ENCODE data around the gene B3GALT6.

Gene B3GALT6

DNA sequence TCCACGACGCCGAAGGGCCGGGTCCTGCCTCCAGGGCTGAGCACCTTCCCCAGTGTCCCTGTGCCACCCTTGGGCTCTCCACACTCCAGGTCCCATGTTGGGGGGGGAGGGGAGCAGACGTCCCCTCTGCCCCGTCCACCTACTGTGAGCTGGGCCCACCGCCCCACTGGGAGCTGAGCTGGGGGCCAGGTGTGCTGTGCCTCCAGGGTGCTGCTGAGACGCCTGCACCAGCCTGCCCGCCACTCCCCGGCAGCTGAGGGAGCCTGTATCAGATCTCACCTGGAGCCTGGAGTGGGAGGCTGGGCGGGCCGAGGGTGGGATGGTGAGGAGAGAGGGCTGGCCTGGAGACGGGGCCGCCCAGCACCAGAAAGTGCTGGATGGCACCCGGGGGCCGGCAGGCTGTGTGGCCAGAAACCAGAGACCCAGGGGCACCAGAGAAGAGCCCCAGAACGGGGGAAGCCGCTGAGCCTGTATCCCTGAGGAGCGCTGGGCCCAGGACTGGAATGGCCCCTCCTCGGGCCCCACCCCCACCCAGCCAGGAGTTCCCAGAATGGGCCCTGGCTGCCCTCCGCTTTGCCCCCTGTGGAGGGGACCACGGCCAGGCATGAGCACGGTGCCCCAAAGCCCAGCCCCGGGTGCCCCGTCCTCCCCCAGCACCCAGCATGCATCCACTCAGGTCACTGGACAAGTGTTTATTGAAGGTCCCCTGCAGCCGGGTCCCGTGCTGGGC lies 29.0 kb upstream of the B3GALT6 start:
- DNase-seq = peak; percentile 40

DNA sequence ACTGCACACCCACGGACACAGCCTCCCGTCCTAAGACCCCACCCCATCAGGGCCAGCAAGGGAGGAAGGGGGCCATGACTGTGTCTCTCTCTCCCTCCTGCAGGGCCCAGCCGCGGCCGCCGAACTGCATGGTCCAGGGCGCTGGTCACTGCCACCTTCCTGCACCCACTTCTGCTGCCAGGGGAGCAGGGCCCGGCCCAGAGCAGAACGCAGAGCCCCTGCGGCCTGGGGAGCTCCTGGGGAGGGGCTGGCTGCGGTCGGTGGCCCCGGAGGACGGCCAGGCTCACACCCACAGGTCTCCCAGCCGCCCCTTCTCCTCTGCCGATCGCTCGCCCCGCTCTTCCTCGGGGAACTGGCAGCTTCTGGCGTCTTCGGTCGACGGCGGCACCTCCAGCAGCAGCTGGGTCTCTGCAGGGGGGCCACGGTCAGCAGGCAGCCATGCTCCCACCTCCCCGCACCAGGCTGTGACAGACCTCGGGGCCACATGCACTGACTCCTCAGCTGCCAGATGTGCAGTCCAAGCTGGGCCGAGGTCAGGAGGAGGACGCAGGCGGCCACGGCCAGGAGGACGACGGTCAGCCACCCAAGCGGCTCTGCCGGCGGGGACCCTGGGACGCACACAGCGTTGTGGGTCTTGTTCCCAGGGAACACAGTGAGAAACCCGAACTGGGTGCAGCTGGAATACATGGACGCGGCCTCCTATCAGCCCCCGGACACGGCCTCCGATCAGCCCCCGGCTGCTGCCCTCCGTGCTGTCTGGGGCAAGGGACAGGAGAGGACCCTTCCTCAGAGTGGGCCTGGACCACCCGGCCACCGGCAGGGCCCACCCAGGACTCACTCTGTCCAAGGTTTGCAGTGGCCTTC lies 28.2 kb upstream of the B3GALT6 start:
- peak; percentile 40 for DNase-seq

GRCh38 chr1:1204425-1204920 lies 27.6 kb upstream of the B3GALT6 start:
- no peak for DNase-seq

- DNase-seq = peak; percentile 44
Observed at GRCh38 chr1:1204998-1205768, 26.9 kb upstream of the B3GALT6 start.

DNA sequence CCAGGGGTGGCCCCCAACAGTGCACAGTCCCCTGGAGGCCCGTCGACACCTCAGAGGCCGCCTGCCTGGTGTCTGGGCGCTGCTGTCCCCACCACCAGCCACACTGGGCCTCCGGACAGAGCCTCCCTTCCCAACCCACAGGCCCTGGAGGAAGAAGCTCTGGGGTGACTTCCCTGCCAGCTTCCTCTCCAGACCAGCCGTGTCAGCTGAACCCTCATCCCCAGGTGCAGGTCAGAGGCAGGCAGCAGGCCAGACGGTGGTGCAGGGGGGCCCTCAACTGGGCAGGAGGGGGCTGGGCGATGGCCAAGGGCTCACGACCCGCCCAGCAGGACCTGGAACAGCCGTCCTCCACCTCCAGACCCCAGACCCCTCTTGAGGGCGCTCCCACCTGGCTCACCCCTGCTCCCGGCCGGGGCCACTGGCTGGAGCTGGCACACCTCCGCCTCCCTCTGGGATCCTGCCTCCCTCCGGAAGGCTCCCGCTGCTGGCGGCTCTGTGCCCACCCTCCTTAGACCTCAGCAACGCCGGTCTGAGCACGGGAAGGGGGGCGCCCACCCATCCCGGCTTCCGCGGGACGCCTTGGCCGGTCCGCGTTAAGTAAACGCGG lies 26.2 kb upstream of the B3GALT6 start:
- peak; percentile 47 for DNase-seq

- DNase-seq = peak; percentile 48
Observed at GRCh38 chr1:1206376-1206965, 25.6 kb upstream of the B3GALT6 start, which contains the start of gene TNFRSF18. Gene TNFRSF18 (minus strand): TSS chr1:1206592. CDS start chr1:1206571, 21 bp downstream.

GRCh38 chr1:1206966-1207531 lies 25.0 kb upstream of the B3GALT6 start:
- peak; percentile 40 for DNase-seq

GRCh38 chr1:1207571-1207892 lies 24.5 kb upstream of the B3GALT6 start:
- DNase-seq = peak; percentile 30

GRCh38 chr1:1208713-1209433 lies 23.2 kb upstream of the B3GALT6 start:
- peak; percentile 52 for DNase-seq

DNA sequence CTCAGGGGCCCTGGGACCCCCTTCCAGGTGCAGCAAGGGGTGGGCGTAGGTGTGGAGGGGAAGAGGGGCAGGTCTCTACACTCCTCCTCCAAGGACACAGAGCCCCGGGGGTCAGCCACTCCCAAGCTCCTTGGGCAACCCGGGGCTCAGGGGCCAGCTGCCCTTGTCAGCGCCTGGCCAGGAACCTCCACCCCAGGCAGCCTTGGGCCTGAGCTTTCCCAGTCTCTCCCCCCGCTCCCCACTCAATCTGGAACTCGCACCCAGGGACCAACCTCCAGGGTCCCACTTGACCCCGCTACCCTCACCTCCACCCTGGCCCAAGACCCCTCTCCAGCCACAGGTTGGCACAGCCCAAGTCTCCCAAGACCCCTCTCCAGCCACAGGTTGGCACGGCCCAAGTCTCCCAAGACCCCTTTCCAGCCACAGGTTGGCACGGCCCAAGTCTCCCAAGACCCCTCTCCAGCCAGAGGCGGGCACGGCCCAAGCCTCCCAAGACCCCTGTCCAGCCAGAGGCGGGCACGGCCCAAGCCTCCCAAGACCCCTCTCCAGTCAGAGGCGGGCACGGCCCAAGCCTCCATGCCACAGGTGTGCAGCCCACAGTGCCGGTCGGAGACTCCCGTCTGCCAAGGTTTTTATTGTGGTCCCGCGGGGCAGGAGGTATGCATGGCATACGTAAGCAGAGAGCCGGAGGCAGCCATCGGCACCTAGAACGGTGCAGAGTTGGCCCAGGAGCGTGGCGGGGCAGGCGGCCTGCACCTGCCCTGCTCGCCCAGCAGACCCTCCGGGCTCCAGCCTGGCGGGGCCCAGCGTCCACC lies 21.1 kb upstream of the B3GALT6 start:
- DNase-seq = peak; percentile 39

DNA sequence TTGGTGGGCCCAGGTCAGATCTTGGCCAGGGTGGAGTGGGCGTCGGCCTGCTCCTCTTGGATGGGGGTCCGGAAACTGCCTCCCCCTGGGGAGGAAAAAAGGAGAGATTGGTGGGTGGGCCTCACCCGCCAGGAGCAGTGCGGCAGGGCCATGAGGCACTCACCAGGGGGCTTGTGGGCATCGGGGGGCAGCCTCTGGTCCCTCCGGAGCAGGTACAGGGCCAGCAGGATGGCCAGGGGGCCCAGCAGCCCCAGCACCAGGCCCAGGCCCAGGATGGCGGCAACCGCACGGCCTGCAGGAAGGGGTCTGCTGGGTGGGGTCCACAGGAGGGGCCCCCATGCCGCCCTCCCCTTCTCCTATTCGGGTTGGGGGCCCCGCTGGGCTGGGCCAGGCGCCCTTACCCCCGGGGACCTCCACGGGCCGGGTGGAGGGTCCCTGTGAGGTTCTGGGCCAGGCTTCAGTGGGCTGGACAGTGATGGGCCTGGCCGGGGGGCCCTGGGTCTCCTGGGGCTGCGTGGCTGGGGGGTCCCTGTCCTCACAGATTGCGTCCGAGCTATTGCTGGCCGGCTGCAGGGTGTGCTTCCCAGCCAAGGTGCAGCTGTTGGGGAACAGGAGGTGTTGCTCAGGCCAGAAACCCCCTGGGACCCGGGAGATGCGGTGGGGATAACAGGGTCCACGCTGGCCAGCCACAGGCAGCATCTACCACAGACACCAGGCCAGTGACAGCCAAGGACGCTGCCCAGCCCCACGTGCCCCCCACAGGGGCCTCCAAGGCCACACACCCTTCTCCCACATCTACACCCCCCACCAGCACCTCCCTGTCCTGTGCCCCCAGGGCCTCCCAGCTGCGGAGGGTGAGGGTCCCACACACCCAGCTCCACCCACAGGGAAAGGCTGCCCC lies 20.2 kb upstream of the B3GALT6 start:
- DNase-seq = peak; percentile 36

DNA sequence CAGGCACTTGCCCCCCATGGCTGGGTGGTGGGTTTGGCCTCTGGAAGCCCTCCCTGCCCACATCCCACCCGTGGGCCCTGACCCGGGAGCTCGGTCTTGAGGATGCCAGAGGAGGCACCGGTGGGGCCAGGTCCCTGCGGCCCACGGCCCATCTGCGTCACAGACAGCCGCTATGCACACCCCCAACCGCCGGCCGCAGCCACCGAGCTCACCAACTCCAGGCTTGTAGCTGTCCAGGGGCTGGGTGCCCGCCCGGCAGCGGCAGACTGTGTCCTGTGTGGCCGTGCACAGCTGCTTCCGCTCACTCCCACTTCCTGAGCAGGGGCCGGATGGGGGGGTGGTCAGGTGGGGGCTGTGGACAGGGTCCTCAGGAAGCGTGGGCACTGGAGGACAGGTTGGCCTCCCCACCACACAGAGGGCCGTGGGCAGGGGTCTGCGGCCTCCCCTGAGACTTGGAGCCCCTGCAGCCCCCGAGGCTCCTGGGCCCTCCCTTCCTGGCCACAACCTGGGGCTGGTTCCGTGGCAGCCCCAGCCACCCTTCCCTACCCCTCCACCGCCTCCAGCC lies 19.2 kb upstream of the B3GALT6 start:
- peak; percentile 58 for DNase-seq

DNA sequence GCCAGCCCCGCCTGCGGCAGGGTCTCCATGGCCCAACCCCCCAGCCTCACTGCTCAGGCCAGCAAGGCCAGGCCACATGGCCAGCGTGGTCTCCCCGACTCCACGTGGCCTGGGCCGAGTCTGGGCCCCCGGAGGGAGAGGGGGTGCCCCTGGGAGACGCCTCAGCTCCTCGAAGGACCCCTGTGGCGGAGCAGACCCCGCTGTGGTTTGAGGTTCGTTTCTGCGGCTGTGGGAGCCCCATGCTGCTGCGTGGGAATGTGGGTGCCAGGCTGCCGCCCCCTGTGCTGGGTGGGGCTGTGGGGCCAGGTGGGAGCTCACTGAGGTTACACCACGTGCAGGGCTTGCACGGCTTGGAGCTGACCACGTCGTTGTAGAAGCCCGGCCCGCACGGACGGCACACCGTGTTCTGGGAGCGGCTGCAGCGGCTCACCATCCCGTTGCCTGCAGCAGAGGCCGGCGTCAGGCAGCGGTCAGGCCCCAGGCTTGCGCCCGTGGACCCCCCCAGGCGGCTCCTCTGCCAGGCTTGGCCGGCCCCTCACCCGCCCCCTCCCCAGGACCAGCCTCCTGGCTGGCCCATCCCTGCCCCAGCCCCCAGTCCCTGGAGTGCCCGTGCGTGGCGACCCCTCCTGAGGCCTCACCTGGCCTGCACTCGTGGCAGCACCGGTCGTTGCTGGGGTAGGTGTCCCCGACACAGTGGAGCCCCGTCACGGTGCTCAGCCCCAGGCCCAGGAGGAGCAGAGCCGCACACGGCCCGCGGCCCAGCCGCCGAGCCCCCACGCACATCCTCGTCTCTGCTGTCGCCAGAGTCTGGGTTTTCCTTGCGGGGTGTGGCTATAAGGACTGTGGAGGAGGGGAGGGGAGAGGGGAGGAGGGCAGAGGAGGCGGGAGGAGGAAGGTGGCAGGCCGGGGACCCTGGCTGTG lies 18.4 kb upstream of the B3GALT6 start, which contains the start of gene TNFRSF4:
Gene TNFRSF4, minus strand, starts transcription at position 809 of the 921 bp plus-strand sequence. Its CDS starts 26 bp downstream, at position 783.
- DNase-seq = peak; percentile 46

GRCh38 chr1:1215080-1215676 lies 16.9 kb upstream of the B3GALT6 start:
- DNase-seq = no peak

GRCh38 chr1:1215881-1216605 lies 16.0 kb upstream of the B3GALT6 start:
- no peak for DNase-seq

Measured in right forelimb (tissue), 1 donor.